G401 (cell line): ENCODE results near the gene ALDH1A2. TPM values are rescaled to one million over a fixed set of nuclear protein-coding genes. Genes with fewer than 3 reads are reported as not detected.
"Not testable (repeated sequence)": the region's sequence is repeated elsewhere in the genome, so short reads cannot be mapped to it uniquely, and the experiment has no call there.

Experiments
- DNase-seq: peaks from one replicate; pipeline ENCODE4 v3.0.0-alpha.2; 2015; ENCODE audit warnings: low spot score
- in situ Hi-C: cut with HindIII; loops from 2 replicates; pipeline ENCODE4 v1.10.0; 2016; ENCODE audit warnings: low sequenced_read_pairs, mixed read lengths
- total RNA-seq: library from RNA; depleted of rRNA; stranded (reverse); fragments of >200 nt; shearing (Covaris generic); gene quantifications from 2 replicates; pipeline ENCODE4 v1.2.3, GENCODE V29; 2014

ALDH1A2 gene
- total RNA-seq, 1 experiment from 2014 or later: not detected

GRCh38 chr15:58046467-58046866 is 19.0 kb downstream of the ALDH1A2 start:
- DNase-seq: no peak
- in situ Hi-C loops: no loop called here

- in situ Hi-C loops, DNase-seq: not testable (repeated sequence)
Measured at GRCh38 chr15:58045376-58045775, 20.1 kb downstream of the ALDH1A2 start.

- in situ Hi-C loops: no loop called here
- no peak for DNase-seq
Measured at GRCh38 chr15:58044551-58044950, 21.0 kb downstream of the ALDH1A2 start.

GRCh38 chr15:58043192-58043903 is 22.2 kb downstream of the ALDH1A2 start:
- in situ Hi-C loops: no loop called here
- peak; percentile 22 for DNase-seq

- in situ Hi-C loops: no loop called here
Measured at GRCh38 chr15:58042006-58042405, 23.5 kb downstream of the ALDH1A2 start.

GRCh38 chr15:58040150-58040549 is 25.4 kb downstream of the ALDH1A2 start:
- in situ Hi-C loops: no loop called here
- no peak for DNase-seq

More at GRCh38 chr15:58042006-58042405, 23.5 kb downstream of the ALDH1A2 start:
- no peak for DNase-seq

- no peak for DNase-seq
- in situ Hi-C loops: no loop called here
Measured at GRCh38 chr15:58039079-58040035, 26.2 kb downstream of the ALDH1A2 start.

GRCh38 chr15:58038426-58039078 is 27.0 kb downstream of the ALDH1A2 start:
- no peak for DNase-seq
- in situ Hi-C loops: no loop called here

GRCh38 chr15:58037723-58038301 is 27.7 kb downstream of the ALDH1A2 start:
- no peak for DNase-seq
- in situ Hi-C loops: no loop called here

- in situ Hi-C loops: no loop called here
- no peak for DNase-seq
Measured at GRCh38 chr15:58036579-58036978, 28.9 kb downstream of the ALDH1A2 start.

- in situ Hi-C loops, DNase-seq: not testable (repeated sequence)
Measured at GRCh38 chr15:58028392-58028791, 37.1 kb downstream of the ALDH1A2 start.

GRCh38 chr15:58026552-58026951 is 39.0 kb downstream of the ALDH1A2 start:
- no peak for DNase-seq
- in situ Hi-C loops: no loop called here

GRCh38 chr15:58026051-58026450 is 39.5 kb downstream of the ALDH1A2 start:
- DNase-seq: no peak
- in situ Hi-C loops: no loop called here

- in situ Hi-C loops: no loop called here
- no peak for DNase-seq
Measured at GRCh38 chr15:58021332-58022230, 43.9 kb downstream of the ALDH1A2 start.

GRCh38 chr15:58019503-58020376 is 45.8 kb downstream of the ALDH1A2 start:
- in situ Hi-C loops: no loop called here
- DNase-seq: no peak

GRCh38 chr15:58017869-58018268 is 47.6 kb downstream of the ALDH1A2 start:
- in situ Hi-C loops: no loop called here
- no peak for DNase-seq

- in situ Hi-C loops: no loop called here
- DNase-seq: no peak
Measured at GRCh38 chr15:58016581-58017175, 48.8 kb downstream of the ALDH1A2 start.
